Activated CD4-positive, alpha-beta T cell treated with anti-CD3 and anti-CD28 coated beads, Interleukin-2, amount 50 U/mL, for 1 hour (primary cell): ENCODE data around the gene ZNF205.
"Not testable (repeated sequence)": the region's sequence is repeated elsewhere in the genome, so short reads cannot be mapped to it uniquely, and the experiment has no call there.

ENCODE experiments used
- DNase-seq: peaks from one replicate; pipeline ENCODE4 v3.0.0-alpha.2; 2020

ZNF205 gene

DNA sequence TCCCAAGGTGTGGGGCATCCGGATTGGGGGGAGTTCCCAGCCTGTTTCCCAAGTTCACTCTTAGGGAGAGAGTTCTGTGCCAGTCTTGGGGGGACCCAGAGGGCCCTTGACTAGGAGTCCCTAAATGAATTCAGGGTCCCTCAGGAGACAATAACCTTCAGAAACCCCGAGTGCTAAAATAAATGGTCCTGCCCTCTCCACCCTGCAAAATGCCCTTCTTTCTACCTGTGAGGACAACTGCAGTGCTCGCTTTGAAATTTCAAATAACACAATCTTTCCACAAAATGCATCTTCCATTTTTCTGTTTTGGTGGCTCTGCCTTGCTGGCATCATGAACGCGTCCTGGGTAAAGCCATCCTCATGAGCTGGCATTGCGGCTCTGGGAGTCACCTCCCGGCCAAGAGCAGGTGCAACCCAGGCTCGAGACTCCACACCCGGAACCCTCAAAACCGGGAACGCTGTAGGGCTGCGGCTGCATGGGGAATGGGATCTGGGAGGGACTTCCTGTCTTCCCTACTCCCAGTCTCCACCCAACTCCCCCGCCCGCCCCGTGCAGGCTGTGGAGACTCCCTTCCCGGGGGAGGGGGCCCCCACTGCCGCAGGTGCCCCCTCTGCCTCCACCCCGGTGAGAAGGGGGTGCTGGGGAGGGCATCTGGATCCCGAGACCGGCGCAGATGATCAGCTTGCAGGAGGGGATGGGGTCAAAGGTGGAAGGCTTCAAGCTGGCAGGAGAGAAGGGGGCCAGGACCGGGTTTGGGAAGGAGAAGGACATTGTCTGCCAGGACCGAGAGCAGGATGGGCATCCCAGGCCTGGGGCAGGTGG is at the start of gene ZNF205:
Gene ZNF205 (plus strand): TSS at position 529 of the 823 bp plus-strand sequence. CDS start 845 bp downstream, outside the sequence.
- DNase-seq: no peak

DNA sequence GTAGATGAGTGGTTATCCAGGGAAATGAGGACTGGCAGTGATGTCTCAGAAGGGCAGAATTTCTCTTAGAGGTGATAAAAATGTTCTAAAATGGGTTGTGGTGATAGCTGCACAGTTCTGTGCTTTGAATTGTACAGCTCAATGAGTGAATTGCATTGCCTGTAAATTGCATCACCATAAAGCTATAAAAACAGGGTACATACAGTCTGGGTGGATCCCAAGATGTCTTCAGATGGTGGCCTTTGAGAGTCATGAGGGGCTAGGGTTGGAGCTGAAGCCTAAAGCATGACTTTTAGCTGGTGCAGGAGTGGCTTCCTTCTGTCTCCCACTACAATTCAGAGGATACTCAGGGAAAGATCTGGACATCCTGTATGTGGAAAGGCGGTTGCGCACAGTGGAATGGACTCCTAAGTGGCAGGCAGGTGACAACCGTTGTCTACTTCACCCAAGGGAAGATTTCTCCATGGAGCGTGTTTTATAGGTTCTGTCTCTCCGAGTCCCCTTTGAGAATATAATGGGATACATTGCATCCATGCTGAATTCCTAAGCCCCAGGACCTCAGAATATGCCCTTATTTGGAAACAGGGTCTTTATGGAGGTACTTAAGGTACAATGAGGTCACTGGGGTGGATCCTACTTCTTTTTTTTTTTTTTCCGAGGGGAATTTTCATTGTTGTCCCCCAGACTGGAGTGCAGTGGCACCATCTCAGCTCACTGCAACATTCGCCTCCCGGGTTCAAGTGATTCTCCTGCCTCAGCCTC is 48.6 kb upstream of the ZNF205 start:
- no peak for DNase-seq

DNA sequence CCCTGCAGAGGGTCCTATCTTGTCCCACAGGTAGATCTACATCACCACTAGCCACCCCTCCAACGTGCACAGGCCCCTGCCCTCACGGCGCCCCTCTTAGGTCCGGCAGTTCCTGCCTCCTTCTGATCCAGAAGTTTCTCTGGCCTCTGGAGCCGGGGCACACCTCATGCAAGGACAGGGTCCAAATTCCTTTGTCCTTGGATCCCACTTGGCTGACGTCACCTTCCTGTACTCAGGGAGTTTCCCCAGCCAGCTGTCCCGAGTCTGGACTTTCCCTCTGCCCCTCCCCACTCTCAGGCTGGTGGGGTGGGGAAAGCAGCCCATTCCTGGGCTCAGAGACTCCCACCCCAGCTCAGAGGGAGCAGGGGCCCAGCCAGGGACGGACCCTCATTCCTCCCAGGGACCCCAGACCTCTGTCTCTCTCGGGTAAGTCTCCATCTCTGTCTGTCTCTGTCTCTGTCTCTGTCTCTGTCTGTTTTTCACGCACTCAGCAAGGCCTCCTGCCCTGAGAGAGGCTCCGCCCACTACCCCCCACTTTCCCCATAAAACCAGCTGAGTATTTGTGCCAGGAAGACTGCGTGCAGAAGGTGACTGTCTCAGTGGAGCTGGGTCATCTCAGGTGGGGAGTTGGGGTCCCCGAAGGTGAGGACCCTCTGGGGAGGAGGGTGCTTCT is 47.2 kb upstream of the ZNF205 start, which contains the start of gene IL32:
Gene IL32 (plus strand): TSS at position 572 of the 673 bp plus-strand sequence. CDS start 172 bp downstream, outside the sequence.
- DNase-seq: peak; percentile 60

DNA sequence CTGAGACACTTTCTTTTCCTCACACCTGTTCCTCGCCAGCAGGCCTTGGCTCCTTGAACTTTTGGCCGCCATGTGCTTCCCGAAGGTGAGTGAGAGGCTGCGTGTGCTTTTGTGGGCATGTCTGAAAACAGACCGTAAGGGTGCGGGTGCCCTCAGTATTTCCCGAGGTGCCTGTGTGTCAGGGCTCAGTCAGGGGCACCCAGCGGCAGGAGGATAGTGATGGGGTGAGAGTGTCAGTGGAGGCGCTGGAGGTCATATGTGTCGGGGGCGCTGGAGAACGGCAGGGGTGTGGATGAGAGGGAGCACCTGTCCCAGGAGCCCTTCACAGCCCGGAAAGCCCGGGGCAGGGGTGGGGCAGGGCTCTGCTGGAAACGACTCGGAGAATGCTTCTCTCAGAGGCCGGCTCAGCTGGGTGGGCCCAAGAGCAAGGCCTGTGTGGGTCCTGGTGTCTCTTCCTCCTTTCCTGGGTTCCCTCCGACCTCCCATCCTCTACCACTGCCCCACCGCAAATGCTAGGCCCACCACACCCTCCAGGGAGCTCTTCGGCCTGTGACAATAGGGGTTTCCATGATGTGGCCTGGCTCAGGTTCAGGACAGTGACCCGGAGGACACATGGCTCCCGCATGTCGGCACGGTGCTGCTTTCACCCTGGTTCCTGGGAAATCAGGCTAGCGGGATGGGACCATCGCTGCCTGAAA is 46.5 kb upstream of the ZNF205 start:
- DNase-seq: peak; percentile 40

DNA sequence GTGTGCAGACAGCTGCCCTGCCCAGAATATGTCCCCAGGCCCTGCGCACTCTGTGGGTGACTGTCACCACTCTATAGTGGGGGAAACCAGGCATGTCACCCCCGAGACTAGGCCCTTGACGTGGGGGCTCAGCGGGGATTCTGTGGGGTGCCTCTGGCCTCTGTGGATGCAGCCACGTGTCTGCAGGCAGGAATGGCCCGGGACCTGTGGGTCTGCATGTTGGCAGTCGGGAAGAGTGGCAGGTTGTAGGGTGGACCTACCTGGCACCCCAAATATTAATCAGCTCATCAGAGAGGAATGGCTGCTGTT is 46.0 kb upstream of the ZNF205 start:
- DNase-seq: no peak

DNA sequence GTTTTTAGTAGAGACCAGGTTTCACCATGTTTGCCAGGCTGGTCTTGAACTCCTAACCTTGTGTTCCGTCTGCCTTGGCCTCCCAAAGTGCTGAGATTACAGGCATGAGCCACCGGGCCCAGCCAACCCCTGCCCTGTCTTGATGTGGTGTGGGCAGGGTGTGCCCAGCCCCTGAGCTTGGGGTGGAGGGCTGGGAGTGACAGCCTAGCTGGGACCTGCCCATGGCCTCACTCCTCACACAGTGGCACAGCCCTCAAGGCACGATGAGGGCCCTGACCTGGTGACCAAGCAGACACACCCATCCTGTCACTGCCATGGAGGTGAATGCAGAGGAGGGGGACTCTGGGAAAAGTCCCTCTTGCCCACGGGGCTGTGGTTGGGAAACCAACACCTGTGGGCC is 43.9 kb upstream of the ZNF205 start:
- DNase-seq: no peak

DNA sequence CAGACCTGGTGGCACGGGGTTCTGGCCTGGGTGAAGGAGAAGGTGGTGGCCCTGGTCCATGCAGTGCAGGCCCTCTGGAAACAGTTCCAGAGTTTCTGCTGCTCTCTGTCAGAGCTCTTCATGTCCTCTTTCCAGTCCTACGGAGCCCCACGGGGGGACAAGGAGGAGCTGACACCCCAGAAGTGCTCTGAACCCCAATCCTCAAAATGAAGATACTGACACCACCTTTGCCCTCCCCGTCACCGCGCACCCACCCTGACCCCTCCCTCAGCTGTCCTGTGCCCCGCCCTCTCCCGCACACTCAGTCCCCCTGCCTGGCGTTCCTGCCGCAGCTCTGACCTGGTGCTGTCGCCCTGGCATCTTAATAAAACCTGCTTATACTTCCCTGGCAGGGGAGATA is 43.2 kb upstream of the ZNF205 start:
- DNase-seq: not testable (repeated sequence)

DNA sequence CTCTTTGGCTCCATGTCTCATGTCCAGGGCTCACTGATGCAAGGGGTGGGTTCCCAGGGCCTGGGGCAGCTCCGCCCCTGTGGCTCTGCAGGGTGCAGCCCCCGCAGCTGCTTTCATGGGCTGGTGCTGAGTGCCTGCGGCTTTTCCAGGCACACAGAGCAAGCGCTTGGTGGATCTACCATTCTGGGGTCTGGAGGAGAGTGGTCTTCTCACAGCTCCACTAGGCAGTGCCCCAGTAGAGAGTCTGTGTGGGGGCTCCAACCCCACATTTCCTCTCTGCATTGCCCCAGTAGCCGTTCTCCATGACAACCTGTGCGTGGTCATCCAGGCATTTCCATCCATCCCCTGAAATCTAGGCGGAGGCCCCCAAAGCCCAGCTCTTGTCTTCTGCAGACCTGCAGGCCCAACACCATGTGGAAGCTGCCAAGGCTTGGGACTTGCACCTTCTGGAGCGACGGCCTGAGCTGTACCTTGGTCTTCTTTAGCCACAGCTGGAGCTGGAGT is 41.7 kb upstream of the ZNF205 start:
- DNase-seq: no peak

DNA sequence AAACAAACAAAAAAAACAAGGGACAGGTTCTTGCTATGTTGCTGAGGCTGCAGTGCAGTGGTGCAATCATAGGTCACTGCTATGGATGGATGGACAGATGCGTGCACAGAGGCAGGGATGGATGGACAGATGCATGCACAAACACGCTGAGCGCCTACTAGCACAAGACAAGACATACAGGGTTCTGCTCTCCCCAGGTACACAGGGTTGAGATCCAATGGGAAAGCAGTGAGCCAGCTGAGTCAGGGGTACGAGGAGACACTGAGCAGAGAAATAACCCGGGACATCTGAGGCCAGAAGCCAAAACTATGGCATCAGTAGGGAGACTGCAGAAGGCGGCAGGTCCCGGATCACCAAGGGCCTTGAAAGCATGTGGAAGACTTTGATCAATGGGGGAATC is 40.7 kb upstream of the ZNF205 start:
- DNase-seq: no peak

DNA sequence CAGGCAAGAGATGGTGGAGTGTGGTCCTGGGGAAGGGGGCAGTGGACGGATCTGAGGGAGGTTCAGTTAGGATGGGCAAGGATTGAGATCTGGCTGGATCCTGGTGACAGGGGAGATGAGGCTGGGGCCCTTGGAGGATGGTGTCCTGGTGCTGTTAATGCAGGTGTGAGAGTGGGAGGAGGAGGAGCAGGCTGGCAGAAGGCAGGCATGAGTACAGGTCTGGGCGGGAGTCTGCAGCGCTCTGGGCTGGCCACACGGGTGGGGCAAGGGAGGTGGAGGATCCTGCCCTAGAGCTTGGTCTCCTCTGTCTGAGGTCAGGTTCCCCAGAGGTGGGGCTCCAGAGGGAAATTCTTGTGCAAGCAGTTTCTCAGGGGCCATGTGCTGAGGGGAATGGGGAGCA is 40.2 kb upstream of the ZNF205 start:
- not testable (repeated sequence) for DNase-seq

DNA sequence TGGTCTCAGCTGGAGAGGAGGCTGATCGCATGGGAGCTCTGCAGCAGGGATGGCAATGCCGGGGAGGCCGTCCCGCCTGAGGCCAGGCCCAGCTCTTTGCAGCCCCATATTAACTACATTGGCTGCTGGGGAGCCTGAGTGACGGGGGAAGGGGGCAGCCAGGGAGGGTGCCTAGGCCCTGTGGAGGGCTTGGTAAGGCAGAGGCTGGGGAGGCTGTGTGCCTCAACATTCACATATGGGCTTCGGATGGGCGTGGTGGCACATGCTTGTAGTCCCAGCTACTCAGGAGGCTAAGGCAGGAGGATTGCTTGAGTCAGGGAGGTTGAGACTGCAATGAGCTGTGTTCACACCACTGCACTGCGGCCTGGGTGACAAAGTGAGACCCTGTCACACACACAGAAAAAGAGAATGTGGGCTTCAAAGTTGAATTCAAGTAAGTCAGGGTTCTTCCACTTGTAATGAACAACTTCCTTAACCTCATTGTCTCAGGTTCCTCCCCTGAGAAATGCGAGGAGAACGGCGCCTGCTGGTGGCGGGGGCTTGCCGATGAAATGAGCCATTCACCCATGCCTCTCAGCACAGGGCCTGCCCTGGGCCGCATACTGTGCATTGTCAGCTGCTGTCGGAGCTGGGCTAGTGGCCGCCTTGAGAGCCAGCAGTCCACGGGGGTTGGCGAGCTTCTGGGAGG is 39.7 kb upstream of the ZNF205 start:
- DNase-seq: not testable (repeated sequence)

DNA sequence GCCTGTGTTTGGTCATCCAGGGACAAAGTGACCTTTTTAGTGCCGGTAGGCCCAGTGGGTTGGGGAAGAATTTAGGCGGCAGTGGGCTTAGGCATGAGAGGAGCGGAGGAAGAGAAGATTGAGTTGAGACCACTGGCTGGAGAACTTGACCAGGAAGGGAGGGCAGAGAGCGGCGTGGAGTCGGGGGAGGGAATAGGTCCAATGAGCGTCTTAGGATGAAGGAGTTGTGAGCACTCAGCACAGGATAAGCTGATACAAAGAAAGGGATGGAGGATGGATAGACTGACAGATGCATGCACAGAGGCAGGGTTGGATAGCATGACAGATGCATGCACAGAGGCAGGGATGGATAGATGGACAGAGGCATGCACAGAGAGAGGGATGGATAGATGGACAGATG is 38.9 kb upstream of the ZNF205 start:
- DNase-seq: no peak

DNA sequence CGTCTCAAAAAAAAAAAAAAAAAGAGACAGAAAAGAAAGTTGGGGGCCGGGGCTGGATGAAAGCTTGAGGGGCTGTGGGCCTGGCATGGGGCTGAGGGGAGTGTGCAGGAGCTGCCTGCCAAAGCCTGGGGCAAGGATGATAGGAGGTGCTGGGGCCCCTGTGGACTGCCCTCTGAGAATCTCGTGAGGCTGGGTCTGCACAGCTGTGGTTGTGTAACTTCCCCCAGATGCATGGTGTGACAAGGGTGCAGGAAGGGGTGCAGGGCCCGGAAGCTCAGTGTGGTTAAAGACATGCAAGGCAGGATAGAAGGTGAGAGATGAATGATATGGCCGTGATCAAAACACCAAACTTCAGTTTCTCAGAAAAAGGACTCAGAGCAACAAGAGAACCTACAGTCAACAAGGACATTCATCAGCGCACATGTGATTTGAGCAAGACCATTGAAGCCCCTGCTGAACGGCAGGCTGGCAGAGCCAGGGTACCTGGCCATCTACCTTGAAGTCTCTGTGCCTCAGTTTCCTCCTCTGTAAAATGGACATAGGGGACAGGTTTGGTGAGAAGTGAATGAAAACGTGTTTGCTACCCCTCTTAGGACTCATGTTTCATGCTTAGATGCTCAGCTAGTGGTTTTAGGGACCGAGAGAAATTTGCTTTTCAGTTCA is 37.4 kb upstream of the ZNF205 start:
- DNase-seq: peak; percentile 70

DNA sequence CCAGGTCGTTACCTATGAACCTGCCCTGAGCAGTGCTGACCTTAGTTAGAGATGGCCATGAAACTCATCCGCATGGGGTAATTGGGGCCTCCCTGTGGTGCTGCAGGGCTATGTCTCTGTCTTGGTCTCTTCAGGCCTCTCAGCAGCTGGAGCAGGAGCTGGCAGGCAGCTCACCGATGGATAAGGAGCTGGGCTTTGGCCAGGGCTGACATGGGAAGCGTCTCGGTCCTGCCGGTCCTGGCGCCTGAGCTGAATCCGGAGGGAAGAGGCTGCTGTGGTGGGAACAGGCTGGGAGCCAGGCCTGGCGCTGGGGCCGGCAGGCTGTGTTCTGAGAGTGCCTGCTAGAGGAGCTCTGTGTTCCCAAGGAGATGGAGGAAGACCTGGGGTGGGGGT is 36.9 kb upstream of the ZNF205 start:
- DNase-seq: no peak

DNA sequence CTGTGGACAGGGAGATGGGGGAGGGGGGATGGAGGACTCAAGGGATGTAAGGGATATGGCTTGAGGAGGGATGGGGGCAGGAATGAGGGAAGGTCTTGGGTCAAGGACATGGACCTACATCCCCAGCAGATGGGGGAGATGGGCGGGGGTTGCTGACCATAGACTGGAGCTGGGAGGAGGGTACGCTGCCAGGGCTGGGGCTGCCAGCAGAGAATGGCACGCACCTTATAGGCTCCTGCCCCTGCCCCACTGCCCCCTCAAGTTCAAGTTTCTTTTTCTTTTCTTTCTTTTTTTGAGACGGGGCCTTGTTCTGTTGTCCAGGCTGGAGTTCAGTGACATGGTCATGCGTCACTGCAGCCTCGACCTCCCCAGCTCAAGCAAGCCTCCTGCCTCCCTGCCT is 36.4 kb upstream of the ZNF205 start:
- not testable (repeated sequence) for DNase-seq

DNA sequence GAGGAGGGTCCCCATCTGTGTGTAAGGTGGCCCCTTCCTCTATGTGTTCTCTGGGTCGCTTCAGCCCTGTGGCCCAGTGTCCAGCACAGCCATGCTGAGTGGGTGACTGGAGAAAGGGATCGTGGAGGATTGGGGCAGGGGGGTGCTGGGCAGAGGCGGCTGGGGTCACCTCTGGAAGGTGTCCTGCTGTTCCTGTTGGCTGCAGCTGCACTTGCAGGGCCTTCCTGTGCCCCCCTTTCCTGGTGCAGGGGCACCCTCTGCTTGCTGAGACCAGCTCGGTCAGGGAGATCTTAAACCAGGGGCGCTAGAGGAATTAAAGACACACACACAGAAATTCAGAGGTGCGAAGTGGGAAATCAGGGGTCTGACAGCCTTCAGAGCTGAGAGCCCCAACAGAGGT is 35.8 kb upstream of the ZNF205 start:
- DNase-seq: no peak

DNA sequence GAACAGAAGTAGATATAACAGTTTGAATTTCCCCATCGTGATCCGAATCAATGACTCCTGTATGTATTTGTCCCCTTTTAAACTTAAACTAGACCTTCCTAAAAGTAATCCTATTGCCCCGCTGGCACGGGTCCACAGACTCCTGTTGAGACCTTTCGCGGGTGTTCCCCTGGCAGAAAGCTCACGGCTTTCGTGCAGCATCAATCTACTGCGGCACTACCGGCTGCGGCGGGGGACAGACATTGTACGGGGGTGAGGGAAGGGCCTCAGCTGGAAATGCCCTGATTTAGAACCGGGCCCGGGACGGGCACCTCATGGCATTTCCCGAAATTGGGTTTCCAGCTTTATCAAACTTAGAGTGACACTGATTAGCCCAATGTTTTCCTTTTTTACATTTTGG is 32.4 kb upstream of the ZNF205 start:
- no peak for DNase-seq

DNA sequence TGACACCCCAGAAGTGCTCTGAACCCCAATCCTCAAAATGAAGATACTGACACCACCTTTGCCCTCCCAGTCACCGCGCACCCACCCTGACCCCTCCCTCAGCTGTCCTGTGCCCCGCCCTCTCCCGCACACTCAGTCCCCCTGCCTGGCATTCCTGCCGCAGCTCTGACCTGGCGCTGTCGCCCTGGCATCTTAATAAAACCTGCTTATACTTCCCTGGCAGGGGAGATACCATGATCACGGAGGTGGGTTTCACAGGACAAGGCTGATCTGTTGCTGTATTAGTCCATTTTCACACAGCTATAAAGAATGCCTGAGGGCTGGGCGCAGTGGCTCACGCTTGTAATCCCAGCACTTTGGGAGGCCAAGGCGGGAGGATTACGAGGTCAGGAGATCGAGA is 30.4 kb upstream of the ZNF205 start:
- DNase-seq: not testable (repeated sequence)

DNA sequence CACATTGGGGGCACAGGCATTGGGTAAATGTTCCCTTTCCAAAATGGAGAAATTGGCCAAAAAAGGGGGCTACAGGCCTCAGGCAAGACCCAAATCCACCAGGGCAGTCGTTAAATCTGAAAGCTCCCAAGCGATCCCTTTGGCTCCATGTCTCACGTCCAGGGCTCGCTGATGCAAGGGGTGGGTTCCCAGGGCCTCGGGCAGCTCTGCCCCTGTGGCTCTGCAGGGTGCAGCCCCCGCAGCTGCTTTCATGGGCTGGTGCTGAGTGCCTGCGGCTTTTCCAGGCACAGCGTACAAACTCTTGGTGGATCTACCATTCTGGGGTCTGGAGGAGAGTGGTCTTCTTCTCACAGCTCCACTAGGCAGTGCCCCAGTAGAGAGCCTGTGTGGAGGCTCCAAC is 29.0 kb upstream of the ZNF205 start:
- not testable (repeated sequence) for DNase-seq

DNA sequence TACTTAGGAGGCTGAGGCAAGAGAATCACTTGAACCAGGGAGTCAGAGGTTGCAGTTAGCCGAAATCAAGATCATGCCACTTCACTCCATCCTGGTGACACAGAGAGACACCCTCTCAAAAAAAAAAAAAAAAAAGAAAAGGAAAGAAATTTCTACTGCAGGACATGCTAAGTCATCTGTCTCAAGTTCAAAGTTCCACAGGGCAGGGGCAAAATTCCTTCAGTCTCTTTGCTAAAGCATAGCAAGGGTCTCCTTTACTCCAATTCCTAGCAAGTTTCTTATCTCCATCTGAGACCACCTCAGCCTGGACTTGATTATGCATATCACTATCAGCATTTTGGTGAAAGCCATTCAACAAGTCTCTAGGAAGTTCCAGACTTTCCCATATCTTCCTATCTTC is 27.9 kb upstream of the ZNF205 start:
- DNase-seq: no peak

DNA sequence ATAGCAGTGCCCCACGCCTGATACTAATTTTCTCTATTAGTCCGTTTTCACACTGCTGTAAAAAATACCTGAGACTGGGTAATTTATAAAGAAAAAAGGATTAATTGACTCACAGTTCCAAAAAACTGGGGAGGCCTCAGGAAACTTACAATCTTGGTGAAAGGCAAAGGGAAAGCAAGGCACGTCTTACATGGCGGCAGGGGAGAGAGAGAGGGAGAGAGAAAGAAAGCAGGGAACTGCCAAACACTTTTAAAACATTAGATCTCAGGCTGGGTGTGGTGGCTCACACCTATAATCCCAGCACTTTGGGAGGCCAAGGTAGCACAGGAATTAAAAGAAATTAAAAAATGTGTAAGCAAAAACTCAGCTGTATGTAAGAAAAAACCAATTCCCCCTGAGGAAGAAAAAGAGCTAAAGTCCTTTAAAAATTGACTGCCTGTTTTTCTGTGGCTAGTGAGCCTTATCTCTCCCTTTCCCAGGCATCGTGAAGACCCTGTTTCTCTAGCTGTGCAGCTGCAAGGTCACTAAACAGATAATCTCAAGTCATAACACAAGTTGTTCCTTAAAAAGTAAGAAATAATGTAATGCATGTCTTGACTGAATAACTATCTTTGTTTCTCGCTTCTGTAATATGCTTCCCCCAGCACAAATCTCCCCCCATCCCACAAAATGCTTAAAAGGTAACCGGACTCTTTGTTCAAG is 27.3 kb upstream of the ZNF205 start:
- no peak for DNase-seq
